GM18520 (cell line): ENCODE measurements around the gene GHRH.

Experiments
- ATAC-seq: cut with Tn5 transposase; IDR thresholded peaks from one replicate; pipeline ENCODE4 v1.9.1; 2021; ENCODE audit not compliant: unreplicated experiment

The GHRH gene

DNA sequence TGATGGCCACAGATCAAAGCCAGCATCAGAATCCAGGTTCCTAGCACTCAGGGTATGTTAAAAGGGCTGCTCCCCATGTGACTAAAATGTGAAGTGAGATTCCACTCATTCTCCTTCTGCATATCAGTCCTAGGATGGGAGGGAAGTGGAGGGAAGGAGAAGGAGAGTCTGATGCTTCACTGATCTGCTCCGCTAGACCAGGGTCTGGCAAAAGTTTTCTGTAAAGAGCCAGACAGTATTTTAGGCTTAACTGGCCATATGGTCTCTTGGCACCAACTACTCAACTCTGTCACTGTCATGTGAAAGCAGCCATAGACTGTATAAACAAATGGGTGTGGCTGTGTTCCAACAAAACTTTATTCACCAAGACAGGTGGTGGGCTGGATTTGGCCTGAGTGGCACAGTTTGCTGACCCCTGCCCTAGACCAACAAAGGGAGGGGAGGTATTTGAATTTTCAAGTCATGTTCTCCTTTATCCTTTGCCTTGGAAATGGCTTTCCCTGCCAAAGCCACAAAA lies 22.6 kb downstream of the GHRH start:
- ATAC-seq: no peak

DNA sequence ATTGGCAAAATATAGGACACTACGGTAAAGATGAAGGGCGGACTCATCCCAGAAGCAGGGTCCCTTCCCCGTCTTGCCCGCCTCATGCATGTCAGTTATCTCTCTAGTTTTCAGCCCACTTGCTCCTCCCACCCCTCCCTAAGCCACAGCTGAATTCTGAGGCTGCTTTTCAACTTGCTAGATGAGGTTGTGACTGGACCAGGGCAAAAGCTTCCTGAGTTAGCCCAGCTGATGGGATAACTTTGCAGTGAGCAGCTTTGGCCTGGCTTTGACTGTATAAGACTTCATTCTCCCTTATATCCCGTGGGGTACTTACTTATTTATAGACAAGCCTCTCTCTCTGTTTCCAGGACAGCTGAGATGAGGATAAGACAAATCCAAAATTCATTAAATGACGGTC lies 23.2 kb downstream of the GHRH start:
- ATAC-seq: no peak

DNA sequence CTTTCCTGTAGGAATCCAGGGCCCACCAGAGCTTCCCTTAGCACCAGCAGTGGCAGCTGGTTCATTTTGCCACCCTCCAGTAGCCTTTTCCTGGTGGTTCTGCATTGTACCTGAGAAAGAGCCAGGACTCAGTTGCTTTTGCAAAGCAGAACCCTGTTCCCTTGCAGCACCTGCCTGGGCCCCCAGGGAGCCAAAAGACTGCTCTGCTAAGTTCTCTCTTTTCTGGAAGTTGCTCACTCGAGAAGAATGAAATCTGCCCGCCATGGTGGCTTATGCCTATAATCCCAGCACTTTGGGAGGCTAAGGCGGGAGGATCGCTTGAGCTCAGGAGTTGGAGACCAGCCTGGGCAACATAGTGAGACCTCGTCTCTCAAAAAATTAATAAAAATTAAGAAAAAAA lies 24.0 kb downstream of the GHRH start:
- no peak for ATAC-seq

DNA sequence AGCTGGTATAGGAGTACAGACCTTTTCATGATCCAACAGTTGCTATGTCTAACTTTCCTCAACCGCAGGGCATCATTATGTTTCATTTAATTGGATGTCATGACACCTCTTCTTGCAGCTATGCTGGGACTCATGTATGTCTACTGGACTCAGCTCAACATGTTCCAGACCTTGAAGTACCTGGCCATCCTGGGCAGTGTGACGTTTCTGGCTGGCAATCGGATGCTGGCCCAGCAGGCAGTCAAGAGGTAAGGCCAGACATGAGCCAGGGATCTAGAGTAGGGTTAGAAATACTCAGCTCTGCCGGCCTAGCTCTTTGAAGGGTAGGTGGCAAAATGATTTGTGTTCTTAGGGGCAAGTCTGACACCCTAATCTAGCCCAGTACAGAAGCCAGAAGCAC lies 25.2 kb downstream of the GHRH start:
- no peak for ATAC-seq

DNA sequence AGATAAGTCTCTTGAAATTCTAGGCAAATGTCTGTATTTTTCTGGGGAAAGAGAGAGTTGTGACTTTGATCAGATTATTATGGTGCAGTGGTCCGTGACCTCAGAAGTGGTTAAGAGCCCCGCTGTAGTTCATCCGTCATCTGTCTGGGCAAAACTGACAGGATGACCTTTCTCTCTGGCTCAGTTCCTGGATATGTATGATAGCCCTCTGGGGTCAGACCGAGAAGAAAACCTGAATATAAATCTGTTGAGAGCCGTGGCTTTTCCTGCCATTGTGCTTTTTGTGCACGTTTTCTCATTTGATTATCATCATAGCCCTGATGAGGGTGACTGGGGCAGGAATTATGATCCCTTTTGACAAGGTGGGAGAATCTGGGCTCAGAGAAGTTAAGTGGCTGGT lies 26.5 kb downstream of the GHRH start:
- ATAC-seq: no peak

DNA sequence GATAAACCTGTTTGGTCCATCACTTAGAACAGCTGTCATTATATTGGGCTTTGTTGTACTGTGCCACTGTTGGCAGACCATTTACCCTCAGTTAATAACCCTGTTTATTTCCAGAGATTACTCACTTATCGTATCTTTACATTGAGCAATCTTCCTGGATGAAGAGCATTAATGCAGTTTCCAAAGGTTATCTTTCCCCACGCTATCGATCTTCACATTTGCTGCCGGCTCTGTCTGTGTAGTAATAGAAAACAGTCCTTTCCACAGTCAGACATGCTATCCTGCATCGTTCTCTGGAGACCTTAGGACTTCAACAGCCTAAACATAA lies 27.4 kb downstream of the GHRH start:
- no peak for ATAC-seq

DNA sequence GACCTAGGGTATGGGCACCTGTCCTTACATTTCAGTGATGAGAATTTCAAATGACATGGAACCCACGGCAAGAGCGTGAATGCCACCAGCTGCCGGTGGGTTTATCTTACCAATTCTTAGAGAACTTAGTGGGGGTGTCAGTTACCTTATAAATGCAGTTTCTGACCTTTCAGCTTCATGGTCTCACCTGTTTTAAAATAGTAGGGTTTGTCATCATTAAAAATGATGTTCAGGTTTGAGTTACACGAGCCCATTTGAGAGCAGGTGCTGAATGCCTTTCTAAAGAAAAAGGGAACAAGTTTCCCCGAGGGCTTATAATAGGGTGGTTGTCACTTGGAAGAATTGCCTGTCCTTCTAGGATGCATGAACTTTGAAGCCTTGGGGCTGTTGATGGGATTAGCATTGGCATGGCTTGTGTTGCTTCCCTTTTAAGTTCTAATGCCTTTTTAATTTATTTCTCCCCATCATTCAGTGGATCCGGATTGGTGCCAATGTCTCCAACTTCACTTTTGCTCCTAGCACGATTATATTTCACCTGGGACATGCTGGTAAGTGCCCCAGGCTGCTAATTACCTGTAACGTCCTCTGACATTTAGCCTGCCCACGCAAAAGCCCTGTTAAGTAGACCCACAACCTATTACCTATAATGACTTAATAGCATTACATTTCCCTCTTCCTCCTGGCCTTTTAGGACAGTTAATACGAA lies 27.9 kb downstream of the GHRH start:
- no peak for ATAC-seq

DNA sequence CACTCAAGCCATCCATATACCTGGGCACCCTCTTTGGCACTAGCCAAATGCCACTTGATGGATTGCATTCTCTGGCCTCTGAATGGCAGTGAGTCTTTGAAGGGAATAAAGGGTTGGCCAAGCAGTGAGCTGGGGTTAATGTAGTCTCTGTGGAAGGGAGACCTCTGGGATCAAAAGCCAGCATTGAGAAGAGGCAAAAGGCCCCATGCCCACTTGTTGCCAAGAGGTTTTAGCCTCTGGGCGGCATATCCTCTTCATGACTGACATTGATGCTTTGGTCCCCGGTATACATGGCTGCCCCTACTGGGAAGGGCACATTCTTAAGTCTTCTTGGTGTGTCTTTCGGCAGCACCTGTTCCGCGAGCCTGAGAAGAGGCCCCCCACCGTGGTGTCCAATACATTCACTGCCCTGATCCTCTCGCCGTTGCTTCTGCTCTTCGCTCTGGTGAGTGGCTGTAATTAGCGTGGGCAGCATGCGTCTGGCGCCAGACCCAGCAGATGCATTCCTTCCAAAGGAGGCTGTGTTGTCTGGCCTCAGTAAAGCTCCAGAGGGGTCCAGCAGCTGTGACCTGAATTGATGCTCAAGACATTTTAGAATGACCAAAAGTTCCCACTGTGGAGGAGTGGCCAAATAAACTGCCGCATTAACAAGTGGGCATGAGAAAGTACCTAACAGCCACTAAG lies 29.5 kb downstream of the GHRH start:
- ATAC-seq: no peak

DNA sequence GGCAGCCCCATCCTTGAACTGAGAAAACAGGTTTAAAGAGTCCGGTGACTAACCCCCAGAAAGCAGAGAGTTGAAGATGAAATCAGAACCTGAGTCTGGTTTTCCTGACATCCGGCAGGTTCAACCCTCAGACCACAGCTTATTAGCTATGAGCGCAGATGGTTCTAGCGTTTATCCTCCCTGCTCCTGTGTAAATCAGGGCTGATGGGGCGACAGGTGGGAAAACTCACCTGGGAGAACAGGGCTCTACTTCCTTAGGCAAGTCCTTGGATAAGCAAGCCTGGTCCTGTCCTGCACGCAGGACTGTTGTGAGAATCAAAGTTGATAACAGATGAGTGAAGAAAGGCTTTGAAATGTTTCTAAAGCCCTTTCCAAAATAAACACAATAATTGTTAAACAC lies 31.4 kb downstream of the GHRH start:
- no peak for ATAC-seq

DNA sequence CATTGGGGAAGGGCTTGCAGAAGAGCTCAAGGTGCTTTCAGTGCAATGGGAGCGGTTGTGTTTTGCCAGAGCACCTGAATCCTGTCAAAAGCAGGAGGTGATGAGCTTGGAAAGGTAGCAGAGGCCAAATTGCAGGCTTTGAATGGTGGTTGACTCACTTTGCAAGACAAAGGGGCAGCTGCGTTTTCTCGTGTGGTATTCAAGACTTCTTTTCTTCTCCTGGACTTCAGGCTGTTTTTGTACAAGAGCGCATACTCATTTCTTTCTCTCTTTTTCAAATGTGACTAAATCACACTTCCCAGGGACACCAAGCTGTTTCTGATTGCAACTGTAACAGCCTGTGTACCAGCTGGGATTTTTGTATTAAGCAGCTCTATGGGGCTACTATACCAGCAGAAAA lies 32.3 kb downstream of the GHRH start:
- no peak for ATAC-seq

DNA sequence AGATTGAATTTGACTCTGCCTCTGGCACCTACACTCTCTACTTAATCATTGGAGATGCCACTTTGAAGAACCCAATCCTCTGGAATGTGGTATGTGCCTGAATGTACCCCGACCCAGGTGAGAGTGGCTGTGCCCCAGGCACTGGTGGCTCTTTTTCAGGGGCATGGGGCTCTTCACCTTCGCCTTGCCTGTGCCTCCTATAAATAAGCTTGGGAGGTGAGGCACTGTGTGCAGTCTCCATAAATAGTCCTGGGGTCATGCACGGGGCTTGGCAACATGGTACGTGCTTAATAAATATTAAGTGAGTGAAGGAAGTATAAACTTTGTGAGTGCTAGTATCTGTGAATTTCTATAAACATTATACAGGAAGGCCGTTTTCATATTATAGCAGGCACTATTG lies 33.0 kb downstream of the GHRH start:
- no peak for ATAC-seq

DNA sequence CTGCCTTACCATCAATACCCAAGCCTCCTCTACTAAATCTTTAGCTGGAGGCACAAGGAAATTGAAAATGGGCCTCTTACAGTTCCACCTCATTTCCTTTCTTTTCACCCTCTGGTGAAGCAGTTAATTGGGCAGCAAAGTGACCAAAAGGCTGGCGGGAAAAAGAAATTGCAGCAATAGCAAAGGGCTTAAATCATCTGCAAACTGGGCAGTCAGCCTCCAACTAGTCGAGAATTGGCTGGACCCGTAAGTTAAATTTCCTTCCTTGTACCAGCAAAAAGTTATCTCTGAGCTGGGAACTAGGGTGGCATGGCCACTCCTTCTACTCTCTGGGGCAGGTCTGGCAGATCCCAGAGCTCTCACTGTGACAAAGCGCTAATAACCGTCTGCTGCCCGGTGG lies 33.5 kb downstream of the GHRH start:
- no peak for ATAC-seq

DNA sequence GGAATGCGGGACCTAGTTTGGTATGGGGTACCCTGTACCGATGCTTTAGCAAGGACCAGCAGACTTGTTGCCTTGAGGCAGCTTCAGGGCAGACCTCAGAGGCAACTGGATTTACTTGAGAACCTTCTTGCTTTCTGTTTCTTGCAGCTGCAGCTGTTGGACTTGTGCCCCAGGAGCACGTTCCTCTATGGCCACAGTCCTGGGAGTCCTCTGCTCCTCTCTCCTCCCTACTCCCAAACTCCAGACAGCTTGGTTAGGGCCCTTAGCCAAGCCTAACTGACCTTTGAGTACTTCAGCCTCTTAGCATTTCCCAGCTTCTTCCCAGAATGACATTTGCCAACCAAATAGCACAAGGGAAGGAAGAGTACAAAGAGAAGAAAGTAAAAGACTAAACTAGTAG lies 34.7 kb downstream of the GHRH start:
- no peak for ATAC-seq

DNA sequence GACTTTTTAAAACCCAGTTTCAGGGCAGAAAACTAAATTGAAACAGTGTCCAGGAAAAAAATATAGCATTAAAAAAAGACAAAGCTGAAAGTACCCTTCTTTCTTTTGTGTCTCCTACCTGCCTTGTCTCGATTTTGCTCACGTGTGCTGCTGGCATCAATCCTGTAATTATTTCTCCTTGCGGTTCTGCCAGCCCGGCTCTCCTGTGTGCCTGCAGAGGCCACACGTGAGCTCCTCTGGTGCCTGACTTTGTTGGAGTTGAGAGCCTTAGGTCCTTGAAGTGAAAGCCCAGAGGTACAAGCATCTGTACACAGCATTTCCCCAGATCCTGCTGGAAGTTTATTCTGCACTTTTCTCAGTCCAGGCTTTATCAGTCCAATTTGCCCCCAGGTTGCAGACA lies 36.5 kb downstream of the GHRH start:
- no peak for ATAC-seq

DNA sequence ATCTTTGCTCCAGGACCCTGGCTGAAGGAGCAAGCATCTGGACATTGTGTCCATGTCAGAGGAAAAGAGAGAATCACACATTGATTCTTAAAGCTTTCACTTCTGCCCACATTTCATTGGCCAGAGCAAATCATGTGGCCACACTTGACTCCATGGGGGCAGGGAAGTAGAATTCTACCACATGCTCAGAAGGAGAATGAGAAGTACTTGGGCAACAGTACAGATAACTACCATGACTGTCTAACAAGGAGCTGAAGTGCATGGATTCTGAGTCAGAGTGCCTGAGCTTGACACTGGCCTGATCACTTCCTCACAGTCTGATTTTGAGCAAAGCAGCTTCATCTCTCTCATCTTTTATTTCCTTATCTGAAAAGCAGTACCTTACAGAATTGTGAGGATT lies 38.6 kb downstream of the GHRH start:
- ATAC-seq: no peak

DNA sequence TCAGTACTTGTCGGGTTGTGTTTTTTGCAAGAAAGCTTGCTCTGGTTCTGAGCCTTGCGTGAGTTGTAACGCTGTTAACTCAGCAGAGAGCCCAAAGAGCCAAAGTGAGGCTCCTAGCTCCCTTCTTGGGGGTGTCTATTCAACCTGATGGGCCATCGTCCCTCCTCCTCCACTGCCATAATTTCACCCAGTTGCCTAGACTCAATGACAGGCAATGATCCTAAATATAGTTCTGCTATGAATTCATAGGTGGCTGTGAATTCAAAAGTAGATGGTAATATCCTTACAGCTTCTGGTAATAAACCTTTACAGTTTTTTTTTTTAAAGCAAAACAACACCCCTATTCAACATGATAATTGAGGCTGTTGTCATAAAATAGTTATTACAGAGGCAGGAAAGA lies 39.5 kb downstream of the GHRH start:
- no peak for ATAC-seq

DNA sequence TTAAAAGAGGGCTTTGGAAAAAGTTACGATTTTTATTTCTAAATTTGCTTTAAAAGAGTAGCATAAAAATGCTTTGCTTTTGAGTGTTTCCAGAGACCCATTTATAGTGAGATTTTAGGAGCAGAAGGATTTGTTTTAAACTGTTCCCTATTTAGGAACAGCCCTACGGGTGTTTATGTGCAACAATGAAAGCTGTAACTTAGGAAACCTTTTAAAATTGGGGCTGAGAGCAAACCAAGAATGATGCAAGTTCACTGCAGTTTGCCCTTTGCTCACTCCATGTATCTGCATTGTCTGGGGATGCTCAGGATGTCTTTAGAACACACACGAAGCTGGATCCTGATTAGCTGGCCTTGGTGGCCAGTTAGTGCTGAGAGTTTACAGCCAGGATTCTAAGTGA lies 40.9 kb downstream of the GHRH start:
- no peak for ATAC-seq

DNA sequence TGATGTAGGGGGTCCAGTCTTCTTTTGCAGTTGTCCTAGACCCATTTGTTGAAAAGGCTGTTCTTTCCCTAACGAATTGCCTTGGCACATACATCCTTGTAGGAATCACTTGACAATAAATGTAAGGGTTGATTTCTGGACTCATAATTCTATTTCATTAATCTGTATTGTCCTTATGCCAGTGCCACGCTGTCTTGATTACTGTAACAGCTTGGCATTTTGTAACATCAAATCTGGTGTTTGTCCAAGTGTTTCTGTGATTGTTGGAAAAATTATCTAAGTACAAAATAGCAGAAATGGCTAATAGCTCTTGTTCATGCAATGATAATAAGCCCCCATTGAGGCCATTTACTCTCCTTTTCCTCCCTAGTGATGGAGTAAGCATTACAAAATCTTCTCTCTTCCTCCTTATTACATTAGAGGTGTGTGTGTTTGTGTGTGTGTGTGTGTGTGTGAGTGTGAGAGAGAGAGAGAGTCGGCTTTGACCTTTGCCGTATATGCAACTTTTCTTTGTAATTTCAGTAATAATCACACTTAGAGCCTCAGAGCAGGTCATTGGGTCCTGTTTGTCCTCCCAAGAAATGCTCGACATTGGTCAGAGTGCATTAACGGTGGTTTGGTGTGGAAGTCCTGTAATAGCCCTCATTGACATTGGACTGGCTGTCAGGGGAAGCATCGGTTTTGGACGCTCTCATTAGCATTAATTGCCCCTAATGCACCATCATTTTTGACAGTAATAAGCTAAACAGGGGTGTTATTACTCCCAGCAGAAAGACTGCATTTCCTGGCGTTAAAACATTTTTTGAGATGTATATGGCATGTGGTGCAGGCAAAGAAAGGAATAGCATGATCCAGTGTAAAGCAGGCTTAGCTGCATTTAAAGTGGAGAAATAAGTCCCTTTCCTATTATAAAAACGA lies 41.6 kb downstream of the GHRH start:
- ATAC-seq: no peak

DNA sequence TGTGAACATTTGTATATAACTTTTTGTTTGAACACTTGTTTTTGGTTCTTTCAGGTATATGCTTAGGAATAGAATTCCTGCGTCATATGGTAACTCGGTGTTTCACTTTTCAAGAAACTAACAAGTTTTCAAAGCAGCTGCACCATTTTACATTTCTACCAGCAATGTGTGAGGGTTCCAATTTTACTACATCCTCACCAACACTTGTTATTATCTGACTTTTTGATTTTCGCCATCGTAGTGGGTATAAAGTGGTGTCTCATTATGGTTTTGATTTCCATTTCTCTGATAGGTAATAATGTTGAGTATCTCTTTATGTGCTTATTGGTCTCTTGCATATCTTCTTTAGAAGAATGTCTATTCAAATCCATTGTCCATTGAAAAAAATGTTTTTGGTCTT lies 42.6 kb downstream of the GHRH start:
- no peak for ATAC-seq

DNA sequence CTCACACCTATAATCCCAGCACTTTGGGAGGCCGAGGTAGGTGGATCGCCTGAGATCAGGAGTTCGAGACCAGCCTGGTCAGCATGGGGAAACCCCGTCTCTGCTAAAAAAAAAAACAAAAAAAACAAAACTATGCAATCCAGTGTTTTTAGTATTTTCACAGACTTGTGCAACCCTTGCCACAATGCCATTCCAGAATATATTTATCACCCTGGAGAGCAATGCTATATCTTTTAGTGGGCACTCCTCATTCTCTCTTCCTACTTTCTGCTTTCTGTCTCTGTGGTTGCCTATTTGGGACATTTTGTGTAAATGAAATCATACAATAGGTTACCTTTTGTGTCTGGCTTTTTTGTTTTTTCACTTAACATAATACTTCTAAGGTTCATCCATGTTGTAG lies 43.2 kb downstream of the GHRH start:
- no peak for ATAC-seq

DNA sequence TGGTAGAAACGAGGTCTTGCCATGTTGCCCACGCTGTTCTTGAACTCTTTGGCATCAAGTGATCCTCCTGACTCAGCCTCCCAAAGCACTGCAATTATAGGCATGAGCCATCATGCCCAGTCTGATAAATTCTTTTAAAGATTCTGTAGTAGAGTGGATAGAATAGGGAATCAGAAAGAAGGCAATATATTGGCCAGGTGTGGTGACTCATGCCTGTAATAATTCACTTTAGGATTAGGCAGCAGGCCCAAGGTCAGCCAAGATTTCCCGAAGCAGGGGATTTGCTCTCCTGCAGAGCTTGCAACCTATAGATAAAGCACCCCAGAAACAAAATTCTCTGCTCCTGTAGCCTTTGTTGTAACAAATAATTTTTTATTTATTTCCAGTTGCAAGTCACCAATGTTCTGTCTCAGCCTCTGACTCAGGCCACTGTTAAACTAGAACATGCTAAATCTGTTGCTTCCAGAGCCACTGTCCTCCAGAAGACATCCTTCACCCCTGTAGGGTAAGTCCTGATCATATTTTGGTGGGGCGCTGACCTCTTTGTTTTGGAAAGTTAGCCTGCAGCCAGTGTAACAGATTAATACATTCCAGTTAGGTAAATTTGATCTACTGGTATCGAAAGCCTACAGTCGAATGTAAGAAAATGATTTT lies 51.8 kb downstream of the GHRH start:
- no peak for ATAC-seq
